H9 (cell line): ENCODE data around the gene NFX1. TPM values are rescaled to one million over a fixed set of nuclear protein-coding genes. Genes with fewer than 3 reads are reported as not detected.

Source experiments
- DNase-seq: peaks from one replicate; pipeline ENCODE4 v3.0.0-alpha.2; 2017
- H2AFZ ChIP-seq: one replicate; pipeline ENCODE4 v1.6.1; 2013; ENCODE audit warnings: mild to moderate bottlenecking, low read length, control low read depth, moderate library complexity
- H2AK5ac ChIP-seq: 2 replicates; pipeline ENCODE4 v1.6.1; 2013; ENCODE audit warnings: low read length, control low read depth, mixed read lengths; ENCODE audit not compliant: insufficient read length
- H2BK120ac ChIP-seq: one replicate; pipeline ENCODE4 v1.6.1; 2013; ENCODE audit warnings: low read depth, mild to moderate bottlenecking, low read length, control low read depth, inconsistent platforms; ENCODE audit not compliant: poor library complexity, severe bottlenecking
- H2BK12ac ChIP-seq: 2 replicates; pipeline ENCODE4 v1.6.1; 2013; ENCODE audit warnings: low read length, control low read depth, mixed read lengths, low read depth; ENCODE audit not compliant: insufficient read length
- H2BK15ac ChIP-seq: 2 replicates; pipeline ENCODE4 v1.6.1; 2013; ENCODE audit warnings: low read depth, low read length, control low read depth
- H2BK20ac ChIP-seq: one replicate; pipeline ENCODE4 v1.6.1; 2013; ENCODE audit warnings: low read depth, mild to moderate bottlenecking, low read length, control low read depth, inconsistent platforms; ENCODE audit not compliant: poor library complexity, severe bottlenecking
- H2BK5ac ChIP-seq: 2 replicates; pipeline ENCODE4 v1.6.1; 2013; ENCODE audit warnings: low read length, control low read depth, mixed read lengths; ENCODE audit not compliant: insufficient read length
- H3K14ac ChIP-seq: 2 replicates; pipeline ENCODE4 v1.6.1; 2013; ENCODE audit warnings: low read length, control low read depth; ENCODE audit not compliant: insufficient read depth
- H3K18ac ChIP-seq: 2 replicates; pipeline ENCODE4 v1.6.1; 2013; ENCODE audit warnings: low read depth, mild to moderate bottlenecking, mixed read lengths, low read length, control low read depth; ENCODE audit not compliant: insufficient read length
- H3K23ac ChIP-seq: 2 replicates; pipeline ENCODE4 v1.6.1; 2013; ENCODE audit warnings: low read length, control low read depth, mixed read lengths, low read depth; ENCODE audit not compliant: insufficient read length
- H3K23me2 ChIP-seq: 2 replicates; pipeline ENCODE4 v1.6.1; 2013; ENCODE audit warnings: low read depth, mild to moderate bottlenecking, mixed read lengths, low read length, control low read depth; ENCODE audit not compliant: insufficient read length, poor library complexity, severe bottlenecking
- H3K27ac ChIP-seq: 2 replicates; pipeline ENCODE4 v1.5.1; 2013; ENCODE audit warnings: low read length, control low read depth, mixed read lengths, low read depth; ENCODE audit not compliant: insufficient read length
- H3K27me3 ChIP-seq: 2 replicates; pipeline ENCODE4 v1.6.1; 2013; ENCODE audit warnings: low read length, control low read depth, inconsistent platforms; ENCODE audit not compliant: insufficient read depth
- H3K4ac ChIP-seq: 2 replicates; pipeline ENCODE4 v1.6.1; 2013; ENCODE audit warnings: low read depth, mild to moderate bottlenecking, control low read depth, inconsistent platforms, low read length, moderate library complexity
- H3K4me1 ChIP-seq: 2 replicates; pipeline ENCODE4 v1.6.1; 2013; ENCODE audit warnings: low read length, control low read depth, inconsistent platforms; ENCODE audit not compliant: insufficient read depth
- H3K4me2 ChIP-seq: 2 replicates; pipeline ENCODE4 v1.6.1; 2013; ENCODE audit warnings: low read length, control low read depth, mixed read lengths; ENCODE audit not compliant: insufficient read length, insufficient read depth
- H3K56ac ChIP-seq: 2 replicates; pipeline ENCODE4 v1.6.1; 2013; ENCODE audit warnings: low read depth, mild to moderate bottlenecking, mixed read lengths, low read length, control low read depth; ENCODE audit not compliant: insufficient read length
- H3K79me1 ChIP-seq: 2 replicates; pipeline ENCODE4 v1.6.1; 2013; ENCODE audit warnings: low read depth, mild to moderate bottlenecking, moderate library complexity, low read length, control low read depth, inconsistent platforms; ENCODE audit not compliant: insufficient read depth, poor library complexity, severe bottlenecking
- H3K79me2 ChIP-seq: 2 replicates; pipeline ENCODE4 v1.6.1; 2013; ENCODE audit warnings: low read length, control low read depth, inconsistent platforms; ENCODE audit not compliant: insufficient read depth
- H3K9ac ChIP-seq: 2 replicates; pipeline ENCODE4 v1.6.1; 2013; ENCODE audit warnings: low read length, control low read depth, mixed read lengths; ENCODE audit not compliant: insufficient read length; ENCODE audit errors: extremely low read depth
- H3K9me3 ChIP-seq: one replicate; pipeline ENCODE4 v1.6.1; 2013; ENCODE audit warnings: low read depth, low read length, inconsistent platforms; ENCODE audit not compliant: control insufficient read depth
- H3T11ph ChIP-seq: one replicate; pipeline ENCODE4 v1.6.1; 2013; ENCODE audit warnings: mild to moderate bottlenecking, low read length, control low read depth, inconsistent platforms
- H4K20me1 ChIP-seq: one replicate; pipeline ENCODE4 v1.6.1; 2013; ENCODE audit not compliant: control insufficient read depth, insufficient read length, insufficient read depth
- H4K5ac ChIP-seq: 2 replicates; pipeline ENCODE4 v1.6.1; 2013; ENCODE audit warnings: low read depth, mild to moderate bottlenecking, mixed read lengths, low read length, control low read depth; ENCODE audit not compliant: insufficient read length
- H4K8ac ChIP-seq: replicated peaks from 2 replicates; pipeline ENCODE4 v1.6.1; 2013; ENCODE audit warnings: low read length, control low read depth, mixed read lengths, low read depth; ENCODE audit not compliant: insufficient read length
- H4K91ac ChIP-seq: 2 replicates; pipeline ENCODE4 v1.6.1; 2013; ENCODE audit warnings: low read depth, mild to moderate bottlenecking, moderate library complexity, mixed read lengths, low read length, control low read depth; ENCODE audit not compliant: insufficient read length
- H3K27ac Mint-ChIP-seq, 3 experiments: 2 replicates in 2 of 3; 3 replicates in 1 of 3; pipeline ENCODE4 v1.8.0; 2020 to 2021; ENCODE audit warnings: mixed read lengths in 3 of 3, mild to moderate bottlenecking in 1 of 3, moderate library complexity in 1 of 3
- H3K27me3 Mint-ChIP-seq: 2 replicates; pipeline ENCODE4 v1.8.0; 2021; ENCODE audit warnings: low read depth, mild to moderate bottlenecking, moderate library complexity, mixed read lengths
- H3K36me3 Mint-ChIP-seq, 3 experiments: 2 replicates in 2 of 3; 3 replicates in 1 of 3; pipeline ENCODE4 v1.8.0; 2020 to 2021; ENCODE audit warnings: low read depth in 3 of 3, mixed read lengths in 3 of 3; ENCODE audit not compliant: insufficient read depth in 1 of 3
- H3K4me1 Mint-ChIP-seq, 2 experiments: 2 replicates each; pipeline ENCODE4 v1.8.0; 2020; ENCODE audit warnings: mixed read lengths in 2 of 2
- H3K4me3 Mint-ChIP-seq, 2 experiments: 2 replicates in 1 of 2; 3 replicates in 1 of 2; pipeline ENCODE4 v1.8.0; 2020 to 2021; ENCODE audit warnings: mild to moderate bottlenecking in 2 of 2, mixed read lengths in 2 of 2, moderate library complexity in 1 of 2
- H3K9me3 Mint-ChIP-seq, 2 experiments: 2 replicates in 1 of 2; 3 replicates in 1 of 2; pipeline ENCODE4 v1.8.0; 2020; ENCODE audit warnings: mild to moderate bottlenecking in 2 of 2, mixed read lengths in 2 of 2, moderate library complexity in 1 of 2
- WGBS: extraction: QIAGEN DNeasy Blood & Tissue Kit; methylation state at CpG from one replicate; pipeline ENCODE4 v1.1.7; 2013; ENCODE audit warnings: missing lambda C conversion rate, low lambda C conversion rate, mixed read lengths; ENCODE audit not compliant: insufficient read length; ENCODE audit errors: extremely low coverage; 5-methylcytosine and 5-hydroxymethylcytosine counted together
- total RNA-seq: library from RNA; stranded (reverse); gene quantifications from 2 replicates; pipeline ENCODE4 v1.2.1, GENCODE V29; 2021
- TF ChIP-seq, protein P1 (sequence below): fragments of 200-600 bp; sonication (generic); conservative IDR thresholded peaks from 3 replicates; pipeline ENCODE4 v1.8.0; 2021; ENCODE audit warnings: antibody characterized with exemption, mild to moderate bottlenecking

The NFX1 gene
- total RNA-seq, 1 experiment from 2014 or later: 35.1 TPM

DNA sequence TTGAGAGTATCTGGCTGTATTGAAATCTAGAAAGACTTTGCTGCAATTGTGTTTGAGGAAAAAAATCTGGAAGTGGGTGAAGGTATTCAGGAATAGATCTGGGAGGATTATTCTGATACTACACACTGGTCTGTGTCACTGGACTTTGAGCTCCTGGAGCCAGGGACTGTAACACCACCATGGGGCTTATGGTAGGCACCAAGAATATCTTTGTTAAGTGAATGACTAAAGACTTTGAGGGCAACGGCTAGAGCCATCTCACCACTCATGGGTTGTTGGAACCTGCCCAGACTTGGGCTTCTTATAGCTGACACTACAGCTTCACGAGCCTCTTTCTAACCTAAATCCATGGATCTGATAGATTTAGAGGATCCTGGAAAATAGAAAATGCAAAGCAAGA, 10.2 kb downstream of the NFX1 start:
- TF ChIP-seq, protein P1, sequence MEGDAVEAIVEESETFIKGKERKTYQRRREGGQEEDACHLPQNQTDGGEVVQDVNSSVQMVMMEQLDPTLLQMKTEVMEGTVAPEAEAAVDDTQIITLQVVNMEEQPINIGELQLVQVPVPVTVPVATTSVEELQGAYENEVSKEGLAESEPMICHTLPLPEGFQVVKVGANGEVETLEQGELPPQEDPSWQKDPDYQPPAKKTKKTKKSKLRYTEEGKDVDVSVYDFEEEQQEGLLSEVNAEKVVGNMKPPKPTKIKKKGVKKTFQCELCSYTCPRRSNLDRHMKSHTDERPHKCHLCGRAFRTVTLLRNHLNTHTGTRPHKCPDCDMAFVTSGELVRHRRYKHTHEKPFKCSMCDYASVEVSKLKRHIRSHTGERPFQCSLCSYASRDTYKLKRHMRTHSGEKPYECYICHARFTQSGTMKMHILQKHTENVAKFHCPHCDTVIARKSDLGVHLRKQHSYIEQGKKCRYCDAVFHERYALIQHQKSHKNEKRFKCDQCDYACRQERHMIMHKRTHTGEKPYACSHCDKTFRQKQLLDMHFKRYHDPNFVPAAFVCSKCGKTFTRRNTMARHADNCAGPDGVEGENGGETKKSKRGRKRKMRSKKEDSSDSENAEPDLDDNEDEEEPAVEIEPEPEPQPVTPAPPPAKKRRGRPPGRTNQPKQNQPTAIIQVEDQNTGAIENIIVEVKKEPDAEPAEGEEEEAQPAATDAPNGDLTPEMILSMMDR: no peak
- Mint-ChIP-seq H3K27ac (no peak overlapping the region), H3K27me3 (no peaks in the 10 kb centered on the region), H3K4me3 (no peak overlapping the region), H3K36me3 (peaks cover 32 to 68% (median 53%) of the 10 kb centered on the region in 3 experiments; a peak in 6 of 7 replicates), H3K9me3 (no peaks in the 10 kb centered on the region), H3K4me1 (no peaks in the 10 kb centered on the region)
- Histone ChIP-seq H3K56ac (no peak overlapping the region), H3K79me2 (peaks cover 1% of the 10 kb centered on the region; the same call in 1 of the 2 replicates), H3K4ac (no peak overlapping the region), H2AFZ (no peak overlapping the region), H3K27me3 (no peaks in the 10 kb centered on the region), H3K27ac (no peak overlapping the region), H2BK120ac (no peak overlapping the region), H3K4me2 (no peak overlapping the region), H3K9ac (no peak overlapping the region), H2AK5ac (no peak overlapping the region), H2BK20ac (no peak overlapping the region), H4K8ac (no peak overlapping the region), H3K79me1 (peaks cover 3% of the 10 kb centered on the region), H4K5ac (no peak overlapping the region), H2BK5ac (no peak overlapping the region), H3K18ac (no peak overlapping the region), H2BK12ac (no peak overlapping the region), H3K23me2 (no peaks in the 10 kb centered on the region), H3K23ac (no peak overlapping the region), H2BK15ac (no peak overlapping the region), H3T11ph (no peak overlapping the region), H3K9me3 (no peaks in the 10 kb centered on the region), H3K4me1 (no peaks in the 10 kb centered on the region), H4K91ac (no peak overlapping the region), H3K14ac (no peak overlapping the region), H4K20me1 (no peaks in the 10 kb centered on the region)
- DNase-seq: no peak
- no CpG with 5 or more reads among the region's 2 CpGs for WGBS
